Uterus (tissue), 4 donors: ENCODE results near the gene C1QTNF1. TPM values are rescaled to one million over a fixed set of nuclear protein-coding genes. Genes with fewer than 3 reads are reported as not detected.

Source experiments
- DNase-seq, 2 donors: peaks; one replicate each; pipeline ENCODE4 v3.0.0-alpha.2; 2019 to 2020
- H3K27ac ChIP-seq, 2 donors: fragments of 200-600 bp; sonication (generic); 1 replicate in 1 of 2; 2 replicates in 1 of 2; pipeline ENCODE4 v1.5.1; 2016 to 2018
- H3K27me3 ChIP-seq, 2 donors: fragments of 200-600 bp; sonication (generic); one replicate each; pipeline ENCODE4 v1.5.1; 2018 to 2019; ENCODE audit warnings: control low read depth in 1 of 2
- H3K36me3 ChIP-seq, 2 donors: fragments of 200-600 bp; sonication (generic); one replicate each; pipeline ENCODE4 v1.5.1; 2019; ENCODE audit warnings: control low read depth in 1 of 2
- H3K4me1 ChIP-seq, 2 donors: fragments of 200-600 bp; sonication (generic); one replicate each; pipeline ENCODE4 v1.5.1; 2018 to 2019; ENCODE audit warnings: control low read depth in 1 of 2
- H3K4me3 ChIP-seq, 2 donors: fragments of 200-600 bp; sonication (generic); 1 replicate in 1 of 2; 2 replicates in 1 of 2; pipeline ENCODE4 v1.5.1; 2018 to 2019; ENCODE audit warnings: mild to moderate bottlenecking in 1 of 2
- H3K9me3 ChIP-seq, 2 donors: fragments of 200-600 bp; sonication (generic); one replicate each; pipeline ENCODE4 v1.5.1; 2019; ENCODE audit warnings: control low read depth in 1 of 2
- CTCF ChIP-seq, 4 experiments: fragments of 200-600 bp in 2 of 4; fragments of 450-650 bp in 2 of 4; sonication (generic) in 2 of 4; IDR thresholded peaks; one replicate each; pipeline ENCODE4 v1.5.1; 2016 to 2019; ENCODE audit warnings: antibody characterized with exemption in 4 of 4, mild to moderate bottlenecking in 2 of 4, moderate library complexity in 1 of 4
- POLR2A ChIP-seq, 2 donors: fragments of 450-650 bp; IDR thresholded peaks; one replicate each; pipeline ENCODE4 v1.6.1; 2016; ENCODE audit warnings: antibody characterized with exemption in 2 of 2, mild to moderate bottlenecking in 1 of 2, moderate library complexity in 1 of 2
- intact Hi-C: fragments of 100-400 bp; cut with DNase I; formaldehyde crosslinking; loops from one replicate; pipeline ENCODE4 v1.15.1; 2023; ENCODE audit warnings: low total_unique reads
- total RNA-seq, 4 donors: library from RNA; depleted of rRNA in 3 of 4; stranded (reverse); fragments of >200 nt in 3 of 4; gene quantifications; one replicate each; pipeline versions ENCODE4 v1.1.0 to v1.2.4, GENCODE V29; 2014 to 2023
- donor health status: DM: yes; HTN: yes; CAD: no.

C1QTNF1 gene
- total RNA-seq, 4 donors from 2014 or later: 2.9 to 80.8 (median 39.6) TPM

GRCh38 chr17:79003661-79004411 lies 20.1 kb upstream of the C1QTNF1 start:
- no peaks in the 10 kb centered on the region for H3K4me1 ChIP-seq
- H3K36me3 ChIP-seq: no peaks in the 10 kb centered on the region
- H3K27me3 ChIP-seq: no peaks in the 10 kb centered on the region
- TF ChIP-seq CTCF (IDR thresholded peaks at IDR 0.05) (no peak), POLR2A (IDR thresholded peaks at IDR 0.05) (no peak)
- intact Hi-C loops: no loop called here
- no peaks in the 10 kb centered on the region for H3K9me3 ChIP-seq
- peak; percentile 6 to 7 for DNase-seq
- no peak overlapping the region for H3K4me3 ChIP-seq
- H3K27ac ChIP-seq: no peak overlapping the region

GRCh38 chr17:79005063-79005861 lies 18.7 kb upstream of the C1QTNF1 start:
- Histone ChIP-seq H3K36me3 (no peaks in the 10 kb centered on the region), H3K4me1 (no peaks in the 10 kb centered on the region), H3K27ac (no peak overlapping the region), H3K4me3 (no peak overlapping the region), H3K9me3 (no peaks in the 10 kb centered on the region), H3K27me3 (no peaks in the 10 kb centered on the region)
- TF ChIP-seq CTCF (IDR thresholded peaks at IDR 0.05): no peak
- peak in 1 of 2 donors; percentile 12 for TF ChIP-seq POLR2A (IDR thresholded peaks at IDR 0.05)
- DNase-seq: peak; percentile 10 to 15
- intact Hi-C loops: no loop called here

- intact Hi-C loops: no loop called here
- Histone ChIP-seq H3K36me3 (no peaks in the 10 kb centered on the region), H3K9me3 (no peaks in the 10 kb centered on the region), H3K4me1 (no peaks in the 10 kb centered on the region), H3K27ac (no peak overlapping the region), H3K4me3 (no peak overlapping the region), H3K27me3 (no peaks in the 10 kb centered on the region)
- no peak for TF ChIP-seq CTCF (IDR thresholded peaks at IDR 0.05)
- TF ChIP-seq POLR2A (IDR thresholded peaks at IDR 0.05): no peak
- peak; percentile 10 to 14 for DNase-seq
Observed at GRCh38 chr17:79006046-79006445, 17.9 kb upstream of the C1QTNF1 start.

- Histone ChIP-seq H3K36me3 (no peaks in the 10 kb centered on the region), H3K27ac (no peak overlapping the region), H3K9me3 (no peaks in the 10 kb centered on the region), H3K4me3 (no peak overlapping the region), H3K4me1 (no peaks in the 10 kb centered on the region), H3K27me3 (no peaks in the 10 kb centered on the region)
- TF ChIP-seq POLR2A (IDR thresholded peaks at IDR 0.05): no peak
- peak; percentile 10 for DNase-seq
- intact Hi-C loops: no loop called here
Observed at GRCh38 chr17:79006794-79007503, 17.0 kb upstream of the C1QTNF1 start.

GRCh38 chr17:79007504-79008381 lies 16.2 kb upstream of the C1QTNF1 start:
- Histone ChIP-seq H3K27me3 (no peaks in the 10 kb centered on the region), H3K27ac (no peak overlapping the region), H3K4me1 (no peaks in the 10 kb centered on the region), H3K9me3 (no peaks in the 10 kb centered on the region), H3K36me3 (no peaks in the 10 kb centered on the region), H3K4me3 (no peak overlapping the region)
- TF ChIP-seq POLR2A (IDR thresholded peaks at IDR 0.05): no peak
- TF ChIP-seq CTCF (IDR thresholded peaks at IDR 0.05): no peak
- peak; percentile 13 for DNase-seq
- intact Hi-C loops: no loop called here
